GM12874 (cell line): ENCODE results near the gene UACA.

ENCODE experiments used
- CTCF ChIP-seq: IDR thresholded peaks from 2 replicates; pipeline ENCODE4 v1.5.1; 2011; ENCODE audit warnings: low read depth, mild to moderate bottlenecking, control low read depth, low read length, moderate library complexity; ENCODE audit not compliant: insufficient read depth

The UACA gene

GRCh38 chr15:70604666-70605315 is 158.6 kb downstream of the UACA start:
- no peak for TF ChIP-seq CTCF
